WTC11 (cell line): ENCODE data around the gene IRX2.

Experiments used
- ELF4 ChIP-seq: sonication (generic); formaldehyde crosslinking; IDR thresholded peaks from 2 replicates; pipeline ENCODE4 v1.8.1; 2022; ENCODE audit warnings: low read depth, mild to moderate bottlenecking, moderate library complexity, missing genetic modification reagents
- EMX1 ChIP-seq: fragments of 250-450 bp; sonication (Bioruptor Pico); IDR thresholded peaks from 2 replicates; pipeline ENCODE4 v1.8.0; 2021; ENCODE audit warnings: mild to moderate bottlenecking
- ESRRA ChIP-seq: sonication (generic); formaldehyde crosslinking; IDR thresholded peaks from 2 replicates; pipeline ENCODE4 v1.8.1; 2022; ENCODE audit warnings: mild to moderate bottlenecking, missing genetic modification reagents, borderline replicate concordance
- FOXK1 ChIP-seq: sonication (generic); formaldehyde crosslinking; IDR thresholded peaks from 2 replicates; pipeline ENCODE4 v1.8.0; 2022; ENCODE audit warnings: mild to moderate bottlenecking, moderate library complexity, missing genetic modification reagents
- GRHL2 ChIP-seq: fragments of 250-450 bp; sonication (Bioruptor Pico); IDR thresholded peaks from 2 replicates; pipeline ENCODE4 v1.8.0; 2022; ENCODE audit warnings: mild to moderate bottlenecking, moderate library complexity; ENCODE audit not compliant: insufficient replicate concordance, severe bottlenecking
- NFE2L1 ChIP-seq: sonication (generic); formaldehyde crosslinking; IDR thresholded peaks from 2 replicates; pipeline ENCODE4 v1.8.1; 2023; ENCODE audit warnings: missing genetic modification reagents
- NR2C2 ChIP-seq: sonication (generic); formaldehyde crosslinking; IDR thresholded peaks from 2 replicates; pipeline ENCODE4 v1.8.0; 2022; ENCODE audit warnings: mild to moderate bottlenecking, missing genetic modification reagents
- ZNF138 ChIP-seq: sonication (generic); formaldehyde crosslinking; conservative IDR thresholded peaks from 2 replicates; pipeline ENCODE4 v1.8.1; 2022; ENCODE audit warnings: mild to moderate bottlenecking, moderate library complexity, missing genetic modification reagents
- TF ChIP-seq, protein P1 (sequence below): sonication (generic); formaldehyde crosslinking; IDR thresholded peaks from 2 replicates; pipeline ENCODE4 v1.8.1; 2022; ENCODE audit warnings: low read depth, missing genetic modification reagents, borderline replicate concordance
- TF ChIP-seq, protein P2 (sequence below): fragments of 200-600 bp; IDR thresholded peaks from 2 replicates; pipeline ENCODE4 v1.8.0; 2022; ENCODE audit warnings: antibody characterized with exemption
- TF ChIP-seq, protein P3 (sequence below): sonication (generic); formaldehyde crosslinking; IDR thresholded peaks from 2 replicates; pipeline ENCODE4 v1.8.0; 2023; ENCODE audit warnings: mild to moderate bottlenecking, missing genetic modification reagents
- TF ChIP-seq, protein P4 (sequence below): sonication (generic); formaldehyde crosslinking; IDR thresholded peaks from 2 replicates; pipeline ENCODE4 v1.8.0; 2022; ENCODE audit warnings: mild to moderate bottlenecking, missing genetic modification reagents

DNA sequence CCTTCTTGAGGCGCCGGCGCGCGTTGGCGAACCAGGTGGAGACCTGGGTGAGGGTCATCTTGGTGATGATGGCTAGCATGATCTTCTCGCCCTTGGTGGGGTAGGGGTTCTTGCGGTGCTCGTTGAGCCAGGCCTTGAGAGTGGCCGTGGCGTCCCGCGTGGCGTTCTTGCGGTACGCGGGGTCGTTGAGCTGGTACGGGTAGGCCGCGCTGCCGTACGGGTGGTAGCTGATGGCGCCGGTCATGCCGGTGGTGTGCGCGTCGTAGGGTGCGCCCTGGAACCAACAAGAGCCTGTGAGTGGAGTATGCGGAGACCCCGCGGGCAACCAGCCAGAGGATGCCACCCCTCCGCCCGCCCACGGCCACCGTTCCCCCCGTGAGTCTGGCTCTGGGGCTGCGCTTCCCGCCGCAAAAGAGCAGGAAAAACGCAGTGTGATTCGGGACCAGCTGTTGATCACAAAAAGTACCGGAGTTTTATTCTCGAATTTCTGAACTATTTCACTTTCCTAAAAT, 1.9 kb downstream of the IRX2 start:
- TF ChIP-seq, protein P1, sequence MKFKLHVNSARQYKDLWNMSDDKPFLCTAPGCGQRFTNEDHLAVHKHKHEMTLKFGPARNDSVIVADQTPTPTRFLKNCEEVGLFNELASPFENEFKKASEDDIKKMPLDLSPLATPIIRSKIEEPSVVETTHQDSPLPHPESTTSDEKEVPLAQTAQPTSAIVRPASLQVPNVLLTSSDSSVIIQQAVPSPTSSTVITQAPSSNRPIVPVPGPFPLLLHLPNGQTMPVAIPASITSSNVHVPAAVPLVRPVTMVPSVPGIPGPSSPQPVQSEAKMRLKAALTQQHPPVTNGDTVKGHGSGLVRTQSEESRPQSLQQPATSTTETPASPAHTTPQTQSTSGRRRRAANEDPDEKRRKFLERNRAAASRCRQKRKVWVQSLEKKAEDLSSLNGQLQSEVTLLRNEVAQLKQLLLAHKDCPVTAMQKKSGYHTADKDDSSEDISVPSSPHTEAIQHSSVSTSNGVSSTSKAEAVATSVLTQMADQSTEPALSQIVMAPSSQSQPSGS = no peak
- TF ChIP-seq EMX1 (CRISPR knock-in tag) (no peak), GRHL2 (CRISPR knock-in tag) (no peak), FOXK1 (CRISPR knock-in tag) (no peak), ZNF138 (CRISPR knock-in tag) (no peak), ESRRA (CRISPR knock-in tag) (peak; percentile 44; the same call in 1 of the 2 replicates), NFE2L1 (CRISPR knock-in tag) (no peak), NR2C2 (no peak), ELF4 (CRISPR knock-in tag) (no peak)
- TF ChIP-seq, protein P2, sequence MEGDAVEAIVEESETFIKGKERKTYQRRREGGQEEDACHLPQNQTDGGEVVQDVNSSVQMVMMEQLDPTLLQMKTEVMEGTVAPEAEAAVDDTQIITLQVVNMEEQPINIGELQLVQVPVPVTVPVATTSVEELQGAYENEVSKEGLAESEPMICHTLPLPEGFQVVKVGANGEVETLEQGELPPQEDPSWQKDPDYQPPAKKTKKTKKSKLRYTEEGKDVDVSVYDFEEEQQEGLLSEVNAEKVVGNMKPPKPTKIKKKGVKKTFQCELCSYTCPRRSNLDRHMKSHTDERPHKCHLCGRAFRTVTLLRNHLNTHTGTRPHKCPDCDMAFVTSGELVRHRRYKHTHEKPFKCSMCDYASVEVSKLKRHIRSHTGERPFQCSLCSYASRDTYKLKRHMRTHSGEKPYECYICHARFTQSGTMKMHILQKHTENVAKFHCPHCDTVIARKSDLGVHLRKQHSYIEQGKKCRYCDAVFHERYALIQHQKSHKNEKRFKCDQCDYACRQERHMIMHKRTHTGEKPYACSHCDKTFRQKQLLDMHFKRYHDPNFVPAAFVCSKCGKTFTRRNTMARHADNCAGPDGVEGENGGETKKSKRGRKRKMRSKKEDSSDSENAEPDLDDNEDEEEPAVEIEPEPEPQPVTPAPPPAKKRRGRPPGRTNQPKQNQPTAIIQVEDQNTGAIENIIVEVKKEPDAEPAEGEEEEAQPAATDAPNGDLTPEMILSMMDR = no peak
- TF ChIP-seq, protein P3, sequence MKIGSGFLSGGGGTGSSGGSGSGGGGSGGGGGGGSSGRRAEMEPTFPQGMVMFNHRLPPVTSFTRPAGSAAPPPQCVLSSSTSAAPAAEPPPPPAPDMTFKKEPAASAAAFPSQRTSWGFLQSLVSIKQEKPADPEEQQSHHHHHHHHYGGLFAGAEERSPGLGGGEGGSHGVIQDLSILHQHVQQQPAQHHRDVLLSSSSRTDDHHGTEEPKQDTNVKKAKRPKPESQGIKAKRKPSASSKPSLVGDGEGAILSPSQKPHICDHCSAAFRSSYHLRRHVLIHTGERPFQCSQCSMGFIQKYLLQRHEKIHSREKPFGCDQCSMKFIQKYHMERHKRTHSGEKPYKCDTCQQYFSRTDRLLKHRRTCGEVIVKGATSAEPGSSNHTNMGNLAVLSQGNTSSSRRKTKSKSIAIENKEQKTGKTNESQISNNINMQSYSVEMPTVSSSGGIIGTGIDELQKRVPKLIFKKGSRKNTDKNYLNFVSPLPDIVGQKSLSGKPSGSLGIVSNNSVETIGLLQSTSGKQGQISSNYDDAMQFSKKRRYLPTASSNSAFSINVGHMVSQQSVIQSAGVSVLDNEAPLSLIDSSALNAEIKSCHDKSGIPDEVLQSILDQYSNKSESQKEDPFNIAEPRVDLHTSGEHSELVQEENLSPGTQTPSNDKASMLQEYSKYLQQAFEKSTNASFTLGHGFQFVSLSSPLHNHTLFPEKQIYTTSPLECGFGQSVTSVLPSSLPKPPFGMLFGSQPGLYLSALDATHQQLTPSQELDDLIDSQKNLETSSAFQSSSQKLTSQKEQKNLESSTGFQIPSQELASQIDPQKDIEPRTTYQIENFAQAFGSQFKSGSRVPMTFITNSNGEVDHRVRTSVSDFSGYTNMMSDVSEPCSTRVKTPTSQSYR (CRISPR knock-in tag) = no peak
- TF ChIP-seq, protein P4, sequence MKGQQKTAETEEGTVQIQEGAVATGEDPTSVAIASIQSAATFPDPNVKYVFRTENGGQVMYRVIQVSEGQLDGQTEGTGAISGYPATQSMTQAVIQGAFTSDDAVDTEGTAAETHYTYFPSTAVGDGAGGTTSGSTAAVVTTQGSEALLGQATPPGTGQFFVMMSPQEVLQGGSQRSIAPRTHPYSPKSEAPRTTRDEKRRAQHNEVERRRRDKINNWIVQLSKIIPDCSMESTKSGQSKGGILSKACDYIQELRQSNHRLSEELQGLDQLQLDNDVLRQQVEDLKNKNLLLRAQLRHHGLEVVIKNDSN (CRISPR knock-in tag) = no peak
